ENCODE measurements around the gene LITAF.
"Not testable (repeated sequence)": the region's sequence is repeated elsewhere in the genome, so short reads cannot be mapped to it uniquely, and the experiment has no call there.

Gene LITAF

DNA sequence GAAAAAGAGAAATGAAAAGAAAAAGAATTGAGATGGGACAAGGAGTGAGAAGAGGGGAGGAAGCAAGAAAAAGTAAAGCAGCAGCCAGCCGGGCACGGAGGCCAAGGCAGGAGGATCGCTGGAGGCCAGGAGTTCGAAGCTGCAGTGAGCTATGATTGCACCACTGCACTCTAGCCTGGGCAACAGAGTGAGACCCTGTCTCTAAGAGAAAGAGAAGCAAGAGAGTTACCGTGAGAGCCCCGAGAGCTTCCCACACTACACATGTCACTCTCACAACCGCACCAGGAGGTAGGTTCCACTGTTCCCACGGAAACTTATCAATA, 18.8 kb upstream of the LITAF start:
- Histone ChIP-seq H3K4me3 (replicated peaks; ENCODE audit: insufficient read depth, low read length) (no peak overlapping the region), H3K27me3 (ENCODE audit: insufficient read depth, poor library complexity, severe bottlenecking) (no peaks in the 10 kb centered on the region), H3K27ac (replicated peaks) (no peak overlapping the region)
- DNase-seq (ENCODE audit: low read depth in 1 of 2, low spot score in 1 of 2) = no peak
- TF ChIP-seq SPI1 (IDR thresholded peaks at IDR 0.05; ENCODE audit: borderline replicate concordance, low read depth) = no peak

DNA sequence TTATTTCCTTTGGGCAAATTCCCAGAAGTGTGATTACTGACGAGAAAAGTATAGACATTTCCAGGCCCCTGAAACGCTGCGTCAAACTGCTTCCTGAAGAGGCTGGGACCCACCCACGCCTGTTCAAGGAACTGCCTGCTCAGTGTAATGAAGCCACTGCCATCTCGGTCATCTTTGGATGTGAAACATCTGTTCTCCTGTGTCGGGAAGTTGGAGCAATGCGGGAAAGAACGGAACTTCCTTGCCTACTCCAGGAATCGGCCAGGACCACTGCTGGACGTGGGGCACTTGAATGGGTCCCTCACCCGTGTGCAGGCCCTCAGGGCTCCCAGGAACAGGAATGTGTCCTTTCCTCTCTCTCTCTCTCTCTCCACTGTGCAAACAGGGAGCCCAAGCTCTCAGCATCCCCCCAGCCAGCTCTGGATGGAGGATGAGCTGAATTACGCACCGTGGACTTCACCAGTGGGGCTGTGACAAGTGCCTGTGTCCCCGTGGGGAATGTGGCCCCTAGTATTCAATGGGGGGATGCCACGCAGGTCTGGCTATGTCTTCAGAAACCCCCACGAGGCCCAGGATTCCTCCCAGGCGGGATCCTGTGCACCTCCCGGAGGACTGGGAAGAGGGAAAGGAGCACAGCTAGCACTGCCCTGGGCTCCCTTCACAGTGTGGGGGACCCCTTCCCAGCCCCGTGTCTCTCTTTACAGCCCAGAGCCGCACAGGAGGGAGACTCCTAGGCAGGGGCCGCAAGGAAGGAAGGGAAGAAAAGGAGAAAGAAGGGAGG, 18.3 kb upstream of the LITAF start:
- no peak for DNase-seq (ENCODE audit: low read depth in 1 of 2, low spot score in 1 of 2)
- no peaks in the 10 kb centered on the region for H3K27me3 ChIP-seq (ENCODE audit: insufficient read depth, poor library complexity, severe bottlenecking)
- TF ChIP-seq SPI1 (IDR thresholded peaks at IDR 0.05; ENCODE audit: borderline replicate concordance, low read depth) = no peak
- TF ChIP-seq, protein P1, sequence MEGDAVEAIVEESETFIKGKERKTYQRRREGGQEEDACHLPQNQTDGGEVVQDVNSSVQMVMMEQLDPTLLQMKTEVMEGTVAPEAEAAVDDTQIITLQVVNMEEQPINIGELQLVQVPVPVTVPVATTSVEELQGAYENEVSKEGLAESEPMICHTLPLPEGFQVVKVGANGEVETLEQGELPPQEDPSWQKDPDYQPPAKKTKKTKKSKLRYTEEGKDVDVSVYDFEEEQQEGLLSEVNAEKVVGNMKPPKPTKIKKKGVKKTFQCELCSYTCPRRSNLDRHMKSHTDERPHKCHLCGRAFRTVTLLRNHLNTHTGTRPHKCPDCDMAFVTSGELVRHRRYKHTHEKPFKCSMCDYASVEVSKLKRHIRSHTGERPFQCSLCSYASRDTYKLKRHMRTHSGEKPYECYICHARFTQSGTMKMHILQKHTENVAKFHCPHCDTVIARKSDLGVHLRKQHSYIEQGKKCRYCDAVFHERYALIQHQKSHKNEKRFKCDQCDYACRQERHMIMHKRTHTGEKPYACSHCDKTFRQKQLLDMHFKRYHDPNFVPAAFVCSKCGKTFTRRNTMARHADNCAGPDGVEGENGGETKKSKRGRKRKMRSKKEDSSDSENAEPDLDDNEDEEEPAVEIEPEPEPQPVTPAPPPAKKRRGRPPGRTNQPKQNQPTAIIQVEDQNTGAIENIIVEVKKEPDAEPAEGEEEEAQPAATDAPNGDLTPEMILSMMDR (IDR thresholded peaks at IDR 0.05; ENCODE audit: insufficient read depth, low read length) = no peak
- TF ChIP-seq, protein P2, sequence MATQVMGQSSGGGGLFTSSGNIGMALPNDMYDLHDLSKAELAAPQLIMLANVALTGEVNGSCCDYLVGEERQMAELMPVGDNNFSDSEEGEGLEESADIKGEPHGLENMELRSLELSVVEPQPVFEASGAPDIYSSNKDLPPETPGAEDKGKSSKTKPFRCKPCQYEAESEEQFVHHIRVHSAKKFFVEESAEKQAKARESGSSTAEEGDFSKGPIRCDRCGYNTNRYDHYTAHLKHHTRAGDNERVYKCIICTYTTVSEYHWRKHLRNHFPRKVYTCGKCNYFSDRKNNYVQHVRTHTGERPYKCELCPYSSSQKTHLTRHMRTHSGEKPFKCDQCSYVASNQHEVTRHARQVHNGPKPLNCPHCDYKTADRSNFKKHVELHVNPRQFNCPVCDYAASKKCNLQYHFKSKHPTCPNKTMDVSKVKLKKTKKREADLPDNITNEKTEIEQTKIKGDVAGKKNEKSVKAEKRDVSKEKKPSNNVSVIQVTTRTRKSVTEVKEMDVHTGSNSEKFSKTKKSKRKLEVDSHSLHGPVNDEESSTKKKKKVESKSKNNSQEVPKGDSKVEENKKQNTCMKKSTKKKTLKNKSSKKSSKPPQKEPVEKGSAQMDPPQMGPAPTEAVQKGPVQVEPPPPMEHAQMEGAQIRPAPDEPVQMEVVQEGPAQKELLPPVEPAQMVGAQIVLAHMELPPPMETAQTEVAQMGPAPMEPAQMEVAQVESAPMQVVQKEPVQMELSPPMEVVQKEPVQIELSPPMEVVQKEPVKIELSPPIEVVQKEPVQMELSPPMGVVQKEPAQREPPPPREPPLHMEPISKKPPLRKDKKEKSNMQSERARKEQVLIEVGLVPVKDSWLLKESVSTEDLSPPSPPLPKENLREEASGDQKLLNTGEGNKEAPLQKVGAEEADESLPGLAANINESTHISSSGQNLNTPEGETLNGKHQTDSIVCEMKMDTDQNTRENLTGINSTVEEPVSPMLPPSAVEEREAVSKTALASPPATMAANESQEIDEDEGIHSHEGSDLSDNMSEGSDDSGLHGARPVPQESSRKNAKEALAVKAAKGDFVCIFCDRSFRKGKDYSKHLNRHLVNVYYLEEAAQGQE (IDR thresholded peaks at IDR 0.05; ENCODE audit: insufficient replicate concordance, low read depth) = no peak
- TF ChIP-seq GABPA (IDR thresholded peaks at IDR 0.05; ENCODE audit: low read depth) = no peak
- no peak for TF ChIP-seq POLR2AphosphoS5 (IDR thresholded peaks at IDR 0.05; ENCODE audit: low read depth)
- no peak overlapping the region for H3K27ac ChIP-seq (replicated peaks)
- H3K4me3 ChIP-seq (replicated peaks; ENCODE audit: insufficient read depth, low read length) = no peak overlapping the region

DNA sequence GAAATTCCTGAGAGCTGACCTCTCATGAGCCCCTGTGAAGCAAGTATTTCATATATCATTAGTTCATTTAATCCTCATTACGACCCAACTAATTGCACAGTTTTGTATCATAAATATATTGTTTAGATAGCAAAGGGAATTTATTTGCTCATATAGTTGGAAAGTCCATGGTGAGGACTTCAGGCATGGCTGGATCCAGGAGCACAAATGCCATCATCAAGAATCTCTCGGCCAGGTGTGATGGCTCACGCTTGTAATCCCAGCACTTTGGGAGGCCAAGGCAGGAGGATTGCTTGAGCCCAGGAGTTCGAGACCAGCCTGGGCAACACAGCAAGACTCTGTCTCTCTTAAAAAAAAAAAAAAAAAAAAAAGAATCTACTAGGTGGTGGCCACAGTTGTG, 17.6 kb upstream of the LITAF start:
- not testable (repeated sequence) for H3K27me3 ChIP-seq (ENCODE audit: insufficient read depth, poor library complexity, severe bottlenecking); H3K27ac ChIP-seq (replicated peaks); H3K4me3 ChIP-seq (replicated peaks; ENCODE audit: insufficient read depth, low read length); DNase-seq (ENCODE audit: low read depth in 1 of 2, low spot score in 1 of 2)

DNA sequence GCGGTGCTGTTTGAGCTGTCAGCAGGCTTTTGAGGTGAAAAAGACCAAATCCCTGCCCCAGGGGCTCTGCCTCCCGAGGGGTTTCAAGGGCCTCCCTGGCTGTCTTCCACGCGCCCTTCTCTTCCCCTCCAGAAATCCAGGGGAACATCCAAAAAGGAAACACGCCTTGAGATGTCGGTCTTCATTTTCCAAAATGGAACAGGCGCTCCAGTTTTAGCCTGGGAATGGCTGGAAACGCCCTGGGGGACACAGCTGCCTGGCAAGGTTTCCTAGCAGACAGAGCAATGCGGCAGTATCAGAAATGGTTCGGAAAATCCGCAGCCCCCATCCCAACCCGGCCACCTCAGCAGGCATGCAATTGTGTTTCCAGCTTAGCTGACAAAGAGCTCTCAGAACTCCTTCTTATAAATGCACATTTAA, 16.6 kb upstream of the LITAF start:
- H3K4me3 ChIP-seq (replicated peaks; ENCODE audit: insufficient read depth, low read length) = no peak overlapping the region
- H3K27ac ChIP-seq (replicated peaks) = no peak overlapping the region
- H3K27me3 ChIP-seq (ENCODE audit: insufficient read depth, poor library complexity, severe bottlenecking) = no peaks in the 10 kb centered on the region
- no peak for DNase-seq (ENCODE audit: low read depth in 1 of 2, low spot score in 1 of 2)
- TF ChIP-seq POLR2AphosphoS5 (IDR thresholded peaks at IDR 0.05; ENCODE audit: low read depth) (no peak), GABPA (IDR thresholded peaks at IDR 0.05; ENCODE audit: low read depth) (no peak)
- TF ChIP-seq, protein P2 (IDR thresholded peaks at IDR 0.05; ENCODE audit: insufficient replicate concordance, low read depth) = no peak

DNA sequence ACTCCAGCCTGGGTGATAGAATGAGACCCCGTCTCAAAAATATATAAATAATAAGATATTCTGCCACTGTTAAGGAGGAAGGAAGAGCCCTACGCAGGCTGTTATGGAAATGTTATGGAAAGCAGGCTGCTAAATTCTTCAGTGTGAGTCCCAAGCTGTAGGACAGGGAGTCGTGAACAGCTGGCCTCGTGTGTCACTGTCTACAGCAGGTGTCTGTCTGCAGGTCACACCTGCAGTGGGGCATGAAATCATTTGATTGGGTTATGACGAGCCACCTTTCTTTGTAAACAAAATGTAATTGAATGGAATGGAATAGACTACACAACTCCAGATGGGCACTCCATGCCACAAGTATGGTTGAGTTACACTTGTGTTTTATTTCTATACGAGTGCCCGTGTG, 15.6 kb upstream of the LITAF start:
- Histone ChIP-seq H3K4me3 (replicated peaks; ENCODE audit: insufficient read depth, low read length) (no peak overlapping the region), H3K27ac (replicated peaks) (no peak overlapping the region), H3K27me3 (ENCODE audit: insufficient read depth, poor library complexity, severe bottlenecking) (no peaks in the 10 kb centered on the region)
- no peak for DNase-seq (ENCODE audit: low read depth in 1 of 2, low spot score in 1 of 2)
- TF ChIP-seq GABPA (IDR thresholded peaks at IDR 0.05; ENCODE audit: low read depth) (no peak), SPI1 (IDR thresholded peaks at IDR 0.05; ENCODE audit: borderline replicate concordance, low read depth) (no peak), POLR2AphosphoS5 (IDR thresholded peaks at IDR 0.05; ENCODE audit: low read depth) (no peak)
- TF ChIP-seq, protein P1 (IDR thresholded peaks at IDR 0.05; ENCODE audit: insufficient read depth, low read length) = no peak
- TF ChIP-seq, protein P2 (IDR thresholded peaks at IDR 0.05; ENCODE audit: insufficient replicate concordance, low read depth) = no peak
